Measurements from ENCODE around the gene AHCY. TPM values are rescaled to one million over a fixed set of nuclear protein-coding genes. Genes with fewer than 3 reads are reported as not detected.
"Not testable (repeated sequence)": the region's sequence is repeated elsewhere in the genome, so short reads cannot be mapped to it uniquely, and the experiment has no call there.

The AHCY gene
- total RNA-seq, 1 donor from 2014 or later: 111 TPM

DNA sequence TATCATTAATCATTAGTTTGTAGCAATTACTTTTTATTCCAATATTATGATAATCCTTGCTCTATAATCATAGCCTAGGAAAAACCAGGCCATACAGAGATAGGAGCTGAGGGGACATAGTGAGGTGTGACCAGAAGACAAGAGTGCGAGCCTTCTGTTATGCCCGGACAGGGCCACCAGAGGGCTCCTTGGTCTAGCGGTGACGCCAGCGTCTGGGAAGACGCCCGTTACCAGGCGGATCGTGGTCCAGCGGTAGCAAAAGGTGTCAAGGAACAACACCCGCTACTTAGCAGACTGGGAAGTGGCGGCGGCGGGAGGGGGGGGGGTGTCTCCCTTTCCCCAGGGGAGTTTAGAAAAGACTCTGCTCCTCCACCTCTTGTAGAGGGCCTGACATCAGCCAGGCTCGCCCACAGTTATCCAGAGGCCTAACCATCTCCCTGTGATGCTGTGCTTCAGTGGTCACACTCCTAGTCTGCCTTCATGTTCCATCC is 4.8 kb downstream of the AHCY start:
- not testable (repeated sequence) for DNase-seq (ENCODE audit: low read depth)

DNA sequence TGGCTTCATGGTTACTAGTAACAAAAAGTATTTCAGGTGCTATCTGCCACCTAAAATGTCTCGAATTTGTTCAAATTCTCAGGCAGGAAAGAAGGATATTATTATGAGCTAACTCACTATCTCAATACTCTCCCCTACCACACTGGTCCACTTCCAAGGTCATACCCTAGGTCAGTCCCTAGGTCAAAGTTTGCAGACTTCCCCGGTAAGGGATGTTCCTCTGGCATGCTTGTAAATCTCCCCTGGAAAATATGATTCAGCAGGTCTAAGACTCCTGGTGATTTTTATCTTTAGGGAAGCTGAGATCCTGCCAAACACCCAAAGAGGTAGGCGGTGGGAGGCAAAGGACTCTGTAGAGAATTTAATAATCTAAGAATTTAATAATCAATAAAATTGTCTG is 6.7 kb downstream of the AHCY start:
- no peak for DNase-seq (ENCODE audit: low read depth)

DNA sequence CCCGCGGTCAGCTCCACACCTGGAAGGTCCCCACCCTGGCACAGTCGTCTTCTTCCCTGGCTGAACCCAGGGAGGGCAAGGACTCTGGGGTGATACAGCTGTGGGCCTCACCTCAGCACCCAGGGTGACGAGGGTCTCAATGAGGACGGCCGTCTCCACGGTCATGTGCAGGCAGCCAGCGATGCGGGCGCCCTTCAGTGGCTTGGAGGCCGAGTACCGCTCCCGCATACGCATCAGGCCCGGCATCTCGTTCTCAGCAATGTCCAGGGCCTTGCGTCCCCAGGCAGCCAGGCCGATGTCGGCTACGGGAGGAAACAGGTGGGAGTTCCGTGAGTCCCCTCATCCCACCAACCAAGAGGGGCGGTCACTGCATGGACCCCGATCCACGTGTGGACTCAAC is 7.9 kb downstream of the AHCY start:
- DNase-seq (ENCODE audit: low read depth): no peak

DNA sequence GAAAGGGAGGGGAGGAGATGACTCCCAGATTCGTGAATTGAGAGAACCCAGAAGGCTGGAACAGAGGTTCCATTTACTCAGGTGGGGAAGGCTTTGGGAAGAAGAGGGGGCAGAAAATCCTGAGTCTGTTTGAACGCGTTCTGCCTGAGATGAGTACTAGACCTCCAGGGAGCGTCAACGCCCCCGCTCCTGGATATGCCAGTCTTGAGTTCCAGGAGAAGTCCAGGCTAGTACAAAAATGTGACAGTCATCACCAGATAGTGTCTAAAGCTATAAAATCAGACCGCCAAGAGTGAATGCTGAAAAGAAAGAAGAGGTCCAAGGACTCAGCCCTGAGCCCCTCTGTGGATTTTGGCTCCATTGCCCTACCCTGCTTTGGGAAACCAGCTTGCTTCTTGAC is 8.6 kb downstream of the AHCY start:
- DNase-seq (ENCODE audit: low read depth): no peak

DNA sequence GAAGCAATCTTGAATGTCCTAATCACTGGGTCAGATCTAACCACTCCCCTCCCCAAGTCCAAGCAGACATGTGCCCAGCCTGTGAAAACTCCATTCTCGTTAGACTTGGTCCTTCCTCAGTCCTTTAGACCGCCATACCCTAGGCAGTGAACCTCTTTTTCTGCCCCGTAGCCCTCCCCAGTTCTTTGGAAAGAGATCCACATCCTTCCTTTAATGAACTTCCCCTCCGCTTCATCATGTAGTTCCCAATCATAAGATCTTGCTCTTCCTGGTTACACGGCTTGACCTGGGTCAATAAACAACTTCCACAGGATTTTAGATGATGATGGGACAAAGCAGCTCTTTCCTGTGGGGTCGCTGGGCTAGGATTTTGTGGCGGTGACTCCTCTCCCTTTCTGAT is 9.6 kb downstream of the AHCY start:
- no peak for DNase-seq (ENCODE audit: low read depth)

DNA sequence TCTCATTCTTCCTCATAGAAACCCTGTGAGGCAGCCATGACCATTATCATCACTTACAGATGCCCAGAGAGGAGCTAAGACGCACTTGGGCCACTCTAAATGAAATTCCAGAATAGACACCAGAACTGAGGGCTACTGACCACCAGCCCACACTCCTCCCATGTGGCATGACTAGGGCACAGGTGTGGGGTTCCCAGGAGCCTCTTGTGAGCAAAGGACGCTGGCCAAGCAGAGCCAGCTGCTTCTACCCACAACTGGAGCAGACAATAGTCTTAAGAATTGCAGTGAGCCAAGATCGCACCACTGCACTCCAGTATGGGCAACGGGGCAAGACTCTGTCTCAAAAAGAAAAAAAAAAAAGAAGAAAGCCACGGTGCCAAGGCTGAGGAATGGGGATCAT is 10.0 kb downstream of the AHCY start:
- DNase-seq (ENCODE audit: low read depth): no peak

DNA sequence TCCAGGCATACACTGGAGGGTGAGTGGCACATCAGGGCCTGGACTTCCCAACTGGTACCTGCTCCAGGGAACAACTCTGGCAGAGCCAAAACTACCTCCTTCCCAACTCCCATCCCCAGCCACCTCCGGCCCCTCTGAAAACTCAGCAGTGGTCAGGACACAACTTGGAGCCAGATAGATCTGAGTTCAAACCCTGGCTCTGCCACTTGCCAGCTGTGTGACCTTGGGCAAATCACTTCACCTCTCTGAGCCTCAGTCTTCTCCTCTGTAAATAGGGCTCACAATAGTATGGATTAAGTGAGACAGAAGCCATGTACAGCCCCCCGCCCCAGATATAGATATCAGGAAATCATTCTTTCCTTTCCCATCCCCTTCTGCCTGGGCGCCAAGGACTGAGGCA is 10.7 kb downstream of the AHCY start:
- DNase-seq (ENCODE audit: low read depth): no peak

DNA sequence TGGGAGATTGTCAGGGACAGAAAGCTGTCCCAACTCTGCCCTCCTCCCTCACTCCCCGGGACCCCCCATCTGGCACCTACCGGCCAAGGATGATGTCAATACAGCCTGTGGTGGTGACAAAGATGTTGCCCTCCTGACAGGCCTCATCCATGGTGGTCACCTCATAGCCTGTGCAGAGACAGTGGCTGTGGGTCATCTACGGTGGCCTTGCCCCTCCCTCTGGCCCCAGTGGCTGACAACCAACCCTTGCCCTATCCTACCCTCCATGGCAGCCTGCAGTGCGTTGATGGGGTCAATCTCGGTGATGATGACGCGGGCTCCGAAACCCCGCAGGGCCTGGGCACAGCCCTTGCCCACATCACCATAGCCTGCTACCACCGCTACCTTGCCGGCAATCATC is 12.7 kb downstream of the AHCY start:
- no peak for DNase-seq (ENCODE audit: low read depth)

DNA sequence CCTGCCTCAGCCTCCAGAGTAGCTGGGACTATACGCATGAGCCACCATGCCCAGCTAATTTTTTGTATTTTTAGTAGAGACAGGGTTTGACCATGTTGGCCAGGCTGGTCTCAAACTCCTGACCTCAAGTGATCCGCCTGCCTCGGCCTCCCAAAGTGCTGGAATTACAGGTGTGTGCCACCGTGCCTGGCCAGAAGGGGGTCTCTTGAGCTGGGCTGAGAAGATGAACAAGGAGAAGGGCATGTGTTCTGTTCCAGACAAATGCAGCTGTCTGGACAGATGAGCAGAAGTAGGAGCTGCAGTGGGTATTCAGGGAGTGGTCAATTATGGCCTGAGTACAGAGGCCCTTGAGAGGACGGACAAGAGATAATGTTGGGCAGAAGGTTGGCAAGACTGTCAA is 15.7 kb downstream of the AHCY start:
- DNase-seq (ENCODE audit: low read depth): not testable (repeated sequence)

DNA sequence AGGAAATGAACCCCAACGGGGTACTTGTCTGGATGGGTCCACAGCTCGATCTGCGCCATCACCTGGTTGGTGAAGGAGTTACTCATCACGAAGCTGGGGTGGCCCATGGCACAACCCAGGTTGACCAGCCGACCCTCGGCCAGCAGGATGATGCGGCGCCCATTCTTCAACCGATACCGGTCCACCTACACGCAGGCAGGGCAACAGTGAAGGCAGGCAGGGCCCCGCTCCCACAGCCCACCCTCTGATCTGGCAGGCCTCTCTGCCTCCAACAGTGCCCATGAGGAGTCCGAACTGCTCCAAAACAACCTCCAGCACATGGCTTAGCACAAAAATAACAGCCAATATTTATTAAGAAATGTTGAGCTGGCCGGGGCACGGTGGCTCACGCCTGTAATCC is 17.7 kb downstream of the AHCY start:
- no peak for DNase-seq (ENCODE audit: low read depth)

DNA sequence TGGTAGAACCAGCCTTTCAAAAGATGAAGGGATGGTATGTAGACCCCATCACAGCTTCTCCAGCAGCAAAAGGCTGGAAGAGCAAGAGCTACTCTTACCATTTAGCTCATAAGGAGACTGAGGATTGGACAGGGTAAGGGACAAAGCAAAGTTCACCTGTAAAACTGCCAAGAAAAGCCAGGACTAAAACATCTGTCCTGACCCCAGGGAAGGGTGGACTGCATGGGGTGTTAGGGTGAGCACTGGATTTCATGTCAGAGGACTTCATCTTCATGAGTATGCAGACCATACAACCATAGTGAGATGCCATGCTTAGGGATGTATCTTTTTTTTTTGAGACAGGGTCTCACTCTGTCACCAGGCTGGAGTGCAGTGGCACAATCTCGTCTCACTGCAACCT is 19.3 kb downstream of the AHCY start:
- DNase-seq (ENCODE audit: low read depth): no peak

DNA sequence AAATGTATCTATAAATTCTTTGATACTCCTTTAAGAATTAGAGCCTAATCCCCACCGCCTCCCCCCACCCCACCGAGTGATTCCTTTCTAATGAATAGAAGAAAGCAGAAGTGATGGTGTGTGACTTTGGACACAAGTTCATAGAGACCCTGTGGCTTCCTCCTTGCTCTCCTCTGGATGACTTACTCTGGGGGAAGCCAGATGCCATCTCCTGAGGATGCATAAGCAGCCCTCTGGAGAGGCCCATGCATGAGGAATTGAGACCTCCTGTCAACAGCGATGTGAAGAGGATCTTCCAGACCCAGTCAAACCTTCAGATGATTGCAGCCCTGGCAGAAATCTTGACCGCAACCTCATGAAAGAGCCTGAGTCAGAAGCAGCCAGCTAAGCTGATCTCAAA is 21.1 kb downstream of the AHCY start:
- no peak for DNase-seq (ENCODE audit: low read depth)

DNA sequence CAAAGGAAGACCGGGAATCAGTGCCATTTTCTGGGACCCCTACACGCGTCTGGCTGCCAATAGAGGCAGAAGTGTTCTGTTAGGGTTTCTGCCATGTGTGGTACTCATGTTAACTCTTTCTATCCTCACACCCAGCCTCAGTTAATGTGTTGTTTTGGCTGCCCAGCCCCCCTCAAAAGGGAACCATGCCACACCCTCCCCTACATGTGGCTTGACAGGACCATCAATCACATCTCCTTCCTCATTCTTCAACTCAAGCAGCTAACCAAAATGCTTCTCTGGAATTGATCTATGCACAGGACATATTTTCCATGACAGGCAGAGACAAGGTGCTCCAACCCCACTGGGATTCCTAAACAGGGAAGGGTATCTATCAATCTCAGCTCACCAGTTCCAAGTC is 22.0 kb downstream of the AHCY start:
- DNase-seq (ENCODE audit: low read depth): no peak

DNA sequence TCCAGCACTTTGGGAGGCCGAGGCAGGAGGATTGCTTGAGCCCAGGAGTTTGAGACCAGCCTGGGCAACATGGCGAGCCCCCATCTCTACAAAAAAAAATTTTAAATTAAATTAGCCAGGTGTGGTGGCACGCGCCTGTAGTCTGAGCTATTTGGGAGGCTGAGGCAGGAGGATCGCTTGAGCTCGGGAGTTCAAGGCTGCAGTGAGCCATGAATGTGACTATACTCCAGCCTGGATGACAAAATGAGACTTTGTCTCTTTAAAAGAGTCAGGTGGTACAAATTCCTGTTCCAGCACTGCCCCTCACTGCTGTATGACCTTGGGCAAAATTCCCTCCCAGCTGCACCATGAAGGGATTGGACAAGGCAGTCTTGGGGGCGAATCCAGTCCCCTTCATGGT is 28.5 kb downstream of the AHCY start:
- DNase-seq (ENCODE audit: low read depth): no peak

DNA sequence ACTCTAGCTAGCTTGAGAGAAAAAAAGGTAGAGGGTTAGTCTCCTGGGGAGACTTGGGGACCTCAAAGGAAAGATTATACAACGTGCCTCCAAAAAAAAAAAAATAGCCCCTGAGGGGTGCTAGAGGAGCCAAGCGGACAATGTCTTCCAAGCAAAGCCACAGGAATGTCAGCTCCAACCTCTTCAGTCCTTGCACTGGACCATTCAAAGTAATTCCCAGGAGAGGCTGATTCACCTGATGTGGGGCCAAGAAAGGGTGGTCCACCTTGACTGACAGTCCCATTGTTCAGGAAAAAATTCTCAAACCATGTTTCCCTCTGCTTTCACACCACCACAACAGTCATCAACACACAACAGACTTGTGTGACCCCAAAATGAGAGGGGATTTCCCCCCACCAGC is 31.2 kb downstream of the AHCY start:
- peak; percentile 70 for DNase-seq (ENCODE audit: low read depth)

DNA sequence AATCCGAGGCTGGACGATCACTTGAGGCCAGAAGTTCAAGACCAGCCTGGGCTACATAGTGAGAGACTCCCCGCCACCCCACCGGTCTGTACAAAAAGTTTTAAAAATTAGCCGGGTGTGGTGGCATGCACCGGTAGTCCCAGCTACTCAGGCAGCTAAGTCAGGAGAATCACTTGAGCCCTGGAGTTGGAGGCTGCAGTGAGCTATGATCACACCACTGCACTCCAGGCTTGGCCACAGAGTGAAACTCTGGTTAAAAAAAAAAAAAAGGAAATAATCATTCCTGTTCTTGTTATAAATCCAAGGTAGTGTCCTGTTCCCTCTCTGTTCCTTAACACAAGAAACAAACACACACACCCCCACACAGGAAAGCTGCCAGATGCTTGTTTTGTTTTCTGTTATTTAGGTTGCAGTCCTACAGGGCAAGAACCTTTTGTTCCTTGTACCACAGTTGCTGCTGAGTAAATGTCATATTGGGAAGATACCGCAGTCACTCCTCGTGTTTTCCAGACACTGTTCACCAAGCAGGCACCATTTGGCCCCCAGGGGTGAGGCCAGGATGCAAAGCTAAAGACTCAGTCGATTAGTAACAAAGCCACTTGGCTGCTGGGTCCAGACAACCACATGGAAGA is 33.0 kb downstream of the AHCY start:
- DNase-seq (ENCODE audit: low read depth): peak; percentile 76

DNA sequence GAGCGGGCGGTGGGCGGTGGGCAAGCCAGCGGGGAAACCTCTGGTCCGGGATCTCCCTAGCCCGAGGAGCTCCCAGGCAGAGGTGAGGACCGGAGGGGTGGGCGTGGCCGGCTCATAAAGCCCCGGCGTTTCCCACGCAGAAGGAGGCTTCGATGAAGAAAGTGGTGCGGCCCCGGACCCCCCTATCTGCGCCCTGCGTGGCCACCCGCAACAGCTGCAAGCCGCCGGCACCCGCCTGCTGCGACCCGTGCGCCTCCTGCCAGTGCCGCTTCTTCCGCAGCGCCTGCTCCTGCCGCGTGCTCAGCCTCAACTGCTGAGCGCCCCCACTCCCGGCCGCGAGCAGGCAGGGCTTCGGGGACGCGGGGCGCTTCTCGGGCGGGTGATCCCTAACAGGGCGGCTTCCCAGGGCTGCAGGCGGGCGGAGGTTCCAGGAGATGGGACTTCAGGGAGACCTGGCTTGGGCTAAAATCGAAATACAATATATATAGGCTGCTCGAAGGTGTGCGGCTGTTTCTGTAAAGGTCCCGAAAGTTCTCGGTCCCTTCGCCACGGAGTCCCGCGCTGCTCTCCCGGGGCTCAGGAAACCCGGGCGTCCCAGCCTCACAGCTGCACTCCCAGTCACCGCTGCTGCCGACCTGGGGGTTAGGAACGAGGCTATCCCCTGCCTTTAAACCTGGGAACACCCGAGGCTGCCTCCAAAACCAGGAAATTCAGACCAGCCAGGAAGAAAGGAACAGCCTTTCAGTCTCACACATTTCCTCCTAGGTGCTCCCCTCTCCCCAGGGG is 34.1 kb downstream of the AHCY start:
- DNase-seq (ENCODE audit: low read depth): no peak

DNA sequence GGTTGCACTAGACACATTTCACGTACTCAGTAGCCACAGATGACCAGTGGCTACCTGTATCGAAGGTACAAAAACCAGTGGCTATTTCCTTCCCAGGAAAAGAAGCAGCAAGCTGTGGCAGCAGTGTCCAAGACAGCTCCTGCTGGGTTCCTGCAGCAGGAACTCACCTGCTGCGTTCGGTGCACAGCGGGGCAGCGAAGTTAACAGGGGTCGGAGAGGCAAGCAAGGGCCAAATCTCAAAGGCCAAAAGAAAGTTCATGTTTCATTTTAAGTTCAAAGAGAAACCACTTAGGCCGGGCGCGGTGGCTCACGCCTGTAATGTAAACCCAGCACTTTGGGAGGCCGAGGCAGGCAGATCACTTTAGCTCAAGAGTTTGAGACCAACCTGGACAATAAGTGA is 35.0 kb downstream of the AHCY start:
- no peak for DNase-seq (ENCODE audit: low read depth)

DNA sequence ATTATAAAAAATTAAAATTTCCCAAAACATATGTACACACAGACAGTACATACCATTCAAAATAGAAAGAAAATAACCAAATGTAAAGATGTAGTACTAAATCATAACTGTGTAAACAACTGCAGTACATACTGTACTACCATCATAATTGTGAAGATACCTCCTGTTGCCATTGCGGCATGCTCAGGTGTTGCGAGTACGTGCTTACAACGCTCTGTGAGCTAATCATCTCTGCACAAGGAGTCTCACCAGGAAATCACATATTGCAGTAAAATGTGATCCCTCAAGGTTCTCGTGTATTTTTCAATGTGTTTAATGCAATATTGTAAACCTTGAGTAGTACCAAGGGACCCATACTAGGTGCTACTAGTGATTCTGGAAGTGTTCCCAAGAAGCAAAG is 39.0 kb downstream of the AHCY start:
- DNase-seq (ENCODE audit: low read depth): no peak

DNA sequence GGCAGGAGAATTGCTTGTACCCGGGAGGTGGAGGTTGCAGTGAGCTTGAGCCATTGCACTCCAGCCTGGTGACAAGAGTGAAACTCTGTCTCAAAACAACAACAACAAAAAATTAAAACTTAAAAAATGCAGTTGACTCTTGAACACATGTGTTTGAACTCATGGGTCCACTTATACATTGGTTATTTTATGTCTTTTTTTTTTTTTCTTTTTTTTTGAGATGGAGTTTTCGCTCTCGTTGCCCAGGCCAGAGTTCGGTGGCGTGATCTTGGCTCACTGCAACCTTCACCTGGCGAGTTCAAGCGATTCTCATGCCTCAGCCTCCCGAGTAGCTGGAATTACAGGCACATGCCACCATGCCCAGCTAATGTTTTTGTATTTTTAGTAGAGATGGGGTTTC is 39.7 kb downstream of the AHCY start:
- not testable (repeated sequence) for DNase-seq (ENCODE audit: low read depth)

DNA sequence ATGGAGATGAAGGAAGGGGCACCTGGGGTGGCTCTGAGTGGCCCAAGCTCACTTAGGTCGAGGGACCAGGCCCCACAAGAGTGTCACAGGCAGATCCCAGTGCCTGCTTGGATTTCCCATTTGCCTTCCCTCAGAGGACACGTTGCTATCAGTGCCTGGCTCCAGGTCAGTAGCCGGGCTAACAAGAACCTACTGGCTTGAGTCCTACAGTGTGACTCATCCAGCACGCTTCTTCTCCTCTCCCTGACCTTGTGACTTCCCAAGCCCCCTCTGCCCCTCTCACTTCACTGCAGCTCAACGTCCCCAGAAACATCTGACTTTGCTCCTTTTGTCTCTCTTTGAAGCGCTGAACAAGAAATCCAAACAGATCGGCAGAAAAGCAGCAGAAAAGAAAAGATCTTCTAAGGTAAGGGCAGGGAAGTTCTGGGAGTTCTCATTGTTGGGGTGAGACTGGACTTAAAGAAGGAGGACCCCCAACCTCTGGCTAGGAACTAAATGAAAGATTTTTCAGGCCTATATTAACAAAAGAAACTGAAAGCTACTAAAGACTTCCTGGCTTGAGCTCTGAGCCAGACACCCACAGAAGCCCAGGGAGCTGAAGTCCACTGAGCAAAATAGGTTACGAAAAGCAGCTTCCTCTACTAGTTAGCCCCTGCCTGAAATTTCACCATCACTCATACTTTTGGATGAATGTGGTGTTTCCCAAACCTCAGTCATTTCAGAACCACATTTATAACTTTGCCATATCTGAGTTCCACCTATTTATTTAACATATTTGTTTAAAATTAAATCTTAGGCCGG is 40.5 kb downstream of the AHCY start:
- DNase-seq (ENCODE audit: low read depth): peak; percentile 49

DNA sequence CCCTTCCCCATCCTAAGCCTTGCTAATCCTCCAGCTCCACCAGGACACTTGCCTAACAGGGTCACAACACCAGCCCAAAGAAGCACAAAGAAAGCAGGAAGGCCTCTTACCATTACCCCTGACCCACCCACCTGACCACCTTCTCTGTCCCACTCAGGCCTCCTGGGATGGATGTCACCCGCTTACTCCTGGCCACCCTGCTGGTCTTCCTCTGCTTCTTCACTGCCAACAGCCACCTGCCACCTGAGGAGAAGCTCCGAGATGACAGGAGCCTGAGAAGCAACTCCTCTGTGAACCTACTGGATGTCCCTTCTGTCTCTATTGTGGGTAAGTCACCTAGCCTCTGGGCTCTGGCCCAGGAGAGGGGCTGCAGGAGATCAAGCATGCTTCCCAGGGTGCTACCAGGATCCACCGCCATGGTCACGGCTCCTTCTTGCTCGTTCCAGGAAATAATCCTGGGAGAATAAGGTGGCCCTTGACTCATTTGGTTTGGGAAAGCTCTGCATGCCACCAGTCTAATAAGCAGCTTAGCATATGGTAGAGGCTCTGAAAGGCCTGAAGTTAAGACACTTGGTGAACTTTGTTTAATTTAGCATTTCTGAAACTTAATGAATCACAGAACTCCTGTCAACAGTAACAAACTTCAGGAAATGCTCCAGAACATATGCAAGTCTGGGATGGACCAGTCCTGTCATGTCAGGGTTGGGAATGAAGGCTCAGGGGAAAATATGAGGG is 42.8 kb downstream of the AHCY start:
- DNase-seq (ENCODE audit: low read depth): no peak

All from renal cortical epithelial cell (primary cell).